SK-N-MC (cell line): ENCODE measurements around the gene SPATC1L.
"Not testable (repeated sequence)": the region's sequence is repeated elsewhere in the genome, so short reads cannot be mapped to it uniquely, and the experiment has no call there.

Source experiments
- DNase-seq: peaks from one replicate; pipeline ENCODE4 v3.0.0-alpha.2; 2011; ENCODE audit warnings: low read depth, low spot score
- H3K27ac ChIP-seq: fragments of 200-600 bp; sonication (generic); 2 replicates; pipeline ENCODE4 v1.5.1; 2016; ENCODE audit warnings: mixed run types
- H3K36me3 ChIP-seq: fragments of 200-600 bp; sonication (generic); 2 replicates; pipeline ENCODE4 v1.6.1; 2017; ENCODE audit warnings: antibody characterized with exemption, low read length, mixed read lengths; ENCODE audit not compliant: insufficient read depth
- H3K4me3 ChIP-seq: fragments of 200-600 bp; sonication (generic); 2 replicates; pipeline ENCODE4 v1.5.1; 2016
- H3K9ac ChIP-seq: fragments of 200-600 bp; sonication (generic); 2 replicates; pipeline ENCODE4 v1.8.0; 2017; ENCODE audit warnings: mixed run types, mixed read lengths; ENCODE audit not compliant: insufficient read length
- H3K9me3 ChIP-seq: fragments of 200-600 bp; sonication (generic); 2 replicates; pipeline ENCODE4 v1.6.1; 2017; ENCODE audit warnings: low read depth, mild to moderate bottlenecking, antibody characterized with exemption, low read length, moderate library complexity, mixed read lengths
- EZH2 ChIP-seq: fragments of 200-600 bp; sonication (generic); IDR thresholded peaks from one replicate; pipeline ENCODE4 v1.6.1; 2017; ENCODE audit warnings: antibody characterized with exemption
- FOXP2 ChIP-seq: optimal IDR thresholded peaks from 2 replicates; pipeline ENCODE3; 2011; ENCODE audit warnings: mild to moderate bottlenecking, moderate library complexity; ENCODE audit not compliant: insufficient read depth; ENCODE audit errors: extremely low read length, control extremely low read depth
- POLR2AphosphoS5 ChIP-seq: IDR thresholded peaks from 2 replicates; pipeline ENCODE4 v1.6.1; 2012; ENCODE audit warnings: mild to moderate bottlenecking, low read depth, low read length, borderline replicate concordance

SPATC1L gene

DNA sequence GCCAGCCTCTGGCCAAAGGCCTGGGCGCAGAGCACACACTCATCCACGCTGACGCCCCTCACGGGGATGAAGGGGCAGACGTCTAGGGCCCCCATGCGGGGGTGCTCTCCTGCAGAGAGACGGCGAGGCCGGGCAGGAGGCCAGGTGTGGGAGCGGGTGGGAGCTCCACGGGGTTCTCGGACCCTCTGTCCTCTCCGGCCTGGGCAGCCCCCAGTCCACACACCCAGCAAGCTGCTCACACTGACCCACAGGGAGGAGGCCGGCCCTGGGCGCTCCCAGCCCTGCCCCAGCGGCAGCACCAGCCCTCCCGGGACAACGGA lies 31.4 kb downstream of the SPATC1L start:
- TF ChIP-seq POLR2AphosphoS5 (no peak), EZH2 (no peak), FOXP2 (no peak)
- H3K4me3 ChIP-seq: no peak overlapping the region
- no peak for DNase-seq
- H3K9ac ChIP-seq: no peak overlapping the region
- H3K27ac ChIP-seq: no peak overlapping the region
- no peaks in the 10 kb centered on the region for H3K36me3 ChIP-seq
- H3K9me3 ChIP-seq: no peaks in the 10 kb centered on the region

DNA sequence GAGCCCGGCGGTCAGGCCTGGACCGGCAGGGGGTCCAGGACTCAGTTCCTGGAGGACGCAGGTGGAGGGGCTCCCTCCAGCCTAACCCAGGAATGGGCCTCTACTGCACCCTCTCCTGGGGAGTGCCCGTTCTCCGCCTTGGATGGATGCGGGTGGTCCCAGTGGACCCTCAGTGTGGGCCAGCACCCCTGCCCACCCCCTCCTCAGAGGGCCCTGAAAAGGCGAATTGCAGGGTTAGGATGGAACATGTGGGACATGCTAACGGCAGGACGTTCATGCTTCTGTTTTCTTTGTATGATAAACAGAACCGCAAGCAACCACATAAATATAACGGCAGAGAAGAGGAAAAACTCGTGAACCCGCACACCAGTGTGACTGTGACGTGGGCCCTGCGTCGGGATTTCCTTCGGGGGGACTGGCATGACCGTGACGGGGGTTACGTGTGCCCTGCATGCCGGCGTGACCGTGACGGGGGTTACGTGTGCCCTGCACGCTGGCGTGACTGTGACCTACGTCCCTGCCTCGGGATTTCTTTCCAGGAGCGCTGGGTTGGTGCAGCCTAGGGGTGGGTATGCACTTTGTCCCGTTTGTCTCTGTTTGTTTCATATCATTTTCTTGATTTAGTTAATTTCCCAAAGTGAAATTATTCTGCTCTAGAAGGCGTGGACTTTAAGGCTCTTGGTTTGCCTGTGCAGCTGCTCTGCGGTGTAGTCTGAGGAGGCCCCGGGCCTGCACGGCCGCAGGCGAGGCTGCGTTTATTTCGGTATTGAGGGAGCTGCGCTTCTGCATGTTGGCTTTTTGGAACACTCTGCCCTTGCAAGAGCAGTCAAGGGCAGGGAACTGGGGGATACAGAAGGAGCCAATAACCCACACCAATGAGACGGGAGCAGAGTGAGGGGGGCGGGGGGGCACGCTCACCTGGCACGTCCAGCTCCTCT lies 32.0 kb downstream of the SPATC1L start:
- no peak overlapping the region for H3K4me3 ChIP-seq
- no peak for DNase-seq
- TF ChIP-seq FOXP2: no peak
- no peak for TF ChIP-seq POLR2AphosphoS5
- TF ChIP-seq EZH2: no peak
- H3K36me3 ChIP-seq: no peaks in the 10 kb centered on the region
- H3K9ac ChIP-seq: no peak overlapping the region
- H3K9me3 ChIP-seq: no peaks in the 10 kb centered on the region
- peak overlapping the region; percentile 67; the same call in 1 of the 2 replicates for H3K27ac ChIP-seq

DNA sequence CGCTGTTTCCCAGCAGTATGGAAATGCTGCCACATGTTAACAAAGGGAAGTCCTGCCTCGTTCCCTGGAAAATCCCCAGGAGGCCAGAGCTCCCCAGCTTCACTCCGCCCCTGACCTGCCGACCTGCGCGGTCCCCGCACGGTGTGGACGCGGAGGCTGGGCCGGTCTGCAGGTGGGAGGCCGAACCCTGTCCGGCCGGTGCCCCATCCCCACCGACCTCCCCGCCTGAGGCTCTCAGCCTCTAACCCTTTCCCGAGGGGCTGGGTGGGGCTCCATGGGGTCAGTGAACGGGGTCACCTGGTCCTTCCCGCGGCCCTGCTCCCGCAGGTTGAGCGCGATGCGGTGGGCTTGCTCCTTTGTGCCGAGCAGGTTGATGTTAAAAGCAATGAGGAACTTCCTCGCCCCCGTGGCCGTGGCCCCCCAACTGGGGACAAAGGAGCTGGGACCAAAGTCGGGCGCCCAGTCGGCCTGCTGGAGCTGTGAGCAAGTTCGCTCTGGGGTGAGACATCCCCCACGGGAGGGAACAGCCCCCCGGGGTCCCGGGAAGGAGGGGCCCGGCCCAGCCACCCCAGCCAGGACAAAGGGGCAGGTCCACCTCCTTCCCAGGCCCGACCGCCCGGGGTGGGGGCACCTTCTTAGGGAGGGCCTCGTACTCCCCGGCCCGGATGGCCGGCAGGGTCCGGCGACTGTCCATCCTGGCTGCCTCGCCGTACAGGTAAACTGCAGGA lies 32.8 kb downstream of the SPATC1L start:
- no peak overlapping the region for H3K4me3 ChIP-seq
- no peaks in the 10 kb centered on the region for H3K36me3 ChIP-seq
- H3K27ac ChIP-seq: no peak overlapping the region
- no peaks in the 10 kb centered on the region for H3K9me3 ChIP-seq
- DNase-seq: no peak
- no peak for TF ChIP-seq FOXP2
- TF ChIP-seq EZH2: no peak
- no peak for TF ChIP-seq POLR2AphosphoS5
- H3K9ac ChIP-seq: no peak overlapping the region

GRCh38 chr21:46150491-46151121 lies 33.7 kb downstream of the SPATC1L start:
- Histone ChIP-seq H3K9ac (no peak overlapping the region), H3K4me3 (no peak overlapping the region), H3K27ac (no peak overlapping the region), H3K9me3 (no peaks in the 10 kb centered on the region), H3K36me3 (no peaks in the 10 kb centered on the region)
- no peak for DNase-seq
- no peak for TF ChIP-seq FOXP2
- no peak for TF ChIP-seq EZH2
- TF ChIP-seq POLR2AphosphoS5: no peak

DNA sequence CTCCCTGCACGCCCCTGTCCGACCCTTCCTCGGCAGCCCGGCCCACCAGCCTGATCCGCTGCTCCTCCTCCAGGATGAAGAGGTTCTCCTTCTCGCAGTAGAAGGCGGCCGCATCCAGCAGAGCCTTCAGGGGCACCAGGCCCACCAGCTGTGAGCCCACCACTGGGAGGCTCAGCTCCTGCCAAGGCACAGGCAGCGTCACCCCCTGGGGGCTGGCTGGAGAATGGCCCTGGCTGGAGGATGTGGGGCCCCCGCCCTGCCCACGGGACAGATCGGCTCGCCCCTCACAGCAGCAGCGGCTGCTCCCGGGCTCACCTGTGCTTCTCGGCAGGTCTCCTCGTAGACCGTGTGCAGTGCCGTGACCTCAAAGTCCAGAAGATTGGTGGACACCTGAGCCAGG lies 34.2 kb downstream of the SPATC1L start:
- Histone ChIP-seq H3K4me3 (no peak overlapping the region), H3K27ac (no peak overlapping the region), H3K9me3 (no peaks in the 10 kb centered on the region), H3K9ac (no peak overlapping the region), H3K36me3 (no peaks in the 10 kb centered on the region)
- DNase-seq: no peak
- no peak for TF ChIP-seq FOXP2
- TF ChIP-seq POLR2AphosphoS5: no peak
- TF ChIP-seq EZH2: no peak

DNA sequence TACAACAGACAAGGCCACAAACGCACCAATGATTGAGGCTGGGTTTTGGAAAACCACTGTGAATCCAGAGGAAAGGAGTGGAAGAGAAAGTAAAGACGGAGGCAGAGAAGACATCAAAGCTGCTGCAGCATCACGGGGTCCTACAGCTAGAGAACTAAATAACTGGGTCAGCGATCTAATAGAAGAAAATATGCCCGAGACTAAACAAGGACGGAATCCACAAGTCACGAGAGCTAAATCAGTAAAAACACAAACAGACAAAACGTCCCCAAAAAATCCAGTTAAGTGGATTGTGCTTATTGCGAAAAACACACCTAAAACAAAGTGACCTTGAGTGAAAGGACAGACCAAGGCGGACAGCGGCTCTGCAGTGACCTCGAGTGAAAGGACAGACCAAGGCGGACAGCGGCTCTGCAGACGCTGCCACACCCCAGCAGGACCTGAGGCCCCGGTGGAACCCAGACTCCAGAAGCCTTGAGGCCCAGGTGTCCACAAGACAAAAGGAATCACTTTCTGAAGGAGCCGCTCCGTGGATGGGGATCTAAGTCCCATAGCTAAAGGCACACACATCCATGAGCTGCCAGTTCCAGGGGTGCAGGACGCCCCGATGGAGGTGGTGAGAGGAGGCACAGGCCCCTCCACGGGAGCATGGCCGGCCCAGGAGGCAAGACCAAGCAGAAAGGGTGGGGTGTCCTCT lies 34.9 kb downstream of the SPATC1L start:
- Histone ChIP-seq H3K9ac (no peak overlapping the region), H3K4me3 (no peak overlapping the region), H3K9me3 (no peaks in the 10 kb centered on the region), H3K27ac (0 out of 2 replicates have a peak overlapping the region, but pooled peaks have one; percentile 44), H3K36me3 (no peaks in the 10 kb centered on the region)
- TF ChIP-seq POLR2AphosphoS5 (no peak), FOXP2 (no peak), EZH2 (no peak)
- no peak for DNase-seq

GRCh38 chr21:46148106-46148505 lies 36.2 kb downstream of the SPATC1L start:
- no peak overlapping the region for H3K4me3 ChIP-seq
- no peak for DNase-seq
- no peaks in the 10 kb centered on the region for H3K36me3 ChIP-seq
- H3K9ac ChIP-seq: no peak overlapping the region
- no peaks in the 10 kb centered on the region for H3K9me3 ChIP-seq
- H3K27ac ChIP-seq: 0 out of 2 replicates have a peak overlapping the region, but pooled peaks have one; percentile 12
- TF ChIP-seq POLR2AphosphoS5 (no peak), EZH2 (no peak), FOXP2 (no peak)

- not testable (repeated sequence) for H3K4me3 ChIP-seq, H3K9ac ChIP-seq, H3K36me3 ChIP-seq, H3K9me3 ChIP-seq, H3K27ac ChIP-seq, DNase-seq
Measured at GRCh38 chr21:46147429-46147828, 36.8 kb downstream of the SPATC1L start.
